ENCODE results near the gene CASP14. TPM values are rescaled to one million over a fixed set of nuclear protein-coding genes. Genes with fewer than 3 reads are reported as not detected.

The CASP14 gene
- total RNA-seq, 4 donors from 2014 or later = 245 to 346 (median 293) TPM

DNA sequence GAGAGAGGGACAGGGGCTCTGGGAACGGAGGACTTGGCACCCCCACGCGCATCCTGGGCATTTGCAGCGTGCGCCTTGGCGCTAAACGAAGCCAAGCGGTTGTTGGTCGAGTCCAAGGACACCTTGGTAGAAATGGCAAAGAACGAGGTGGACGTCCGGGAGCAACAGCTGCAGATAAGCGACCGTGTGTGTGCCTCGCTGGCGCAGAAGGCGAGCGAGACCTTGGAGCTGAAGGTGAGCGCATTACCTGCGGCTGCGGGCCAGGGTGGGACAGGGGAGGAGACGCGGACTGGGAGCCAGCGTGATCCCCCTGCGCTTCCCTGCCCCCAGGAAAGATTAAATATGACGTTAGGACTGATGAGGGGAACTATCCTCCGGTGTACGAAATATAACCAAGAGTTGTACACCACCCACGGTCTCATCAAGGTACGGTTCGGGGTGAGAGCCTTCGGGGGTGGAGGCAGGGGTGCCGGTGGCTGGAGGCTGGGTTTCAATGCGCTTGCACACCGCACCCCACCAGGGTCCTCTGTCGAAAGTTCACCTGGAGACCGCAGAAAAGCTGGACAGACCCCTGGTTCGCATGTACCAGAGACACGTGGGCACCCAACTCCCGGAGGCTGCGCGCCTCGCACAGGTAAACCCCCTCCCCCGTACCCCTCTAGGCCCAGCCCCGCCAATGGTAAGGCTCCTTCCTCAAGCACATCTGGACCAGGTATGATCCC, 27.8 kb upstream of the CASP14 start:
- H3K4me3 ChIP-seq (ENCODE audit: low read depth, poor library complexity, severe bottlenecking) = no peak overlapping the region
- 84% methylated on average over 44 to 45 of the region's 45 CpGs for WGBS, 2 donors
- no peak for DNase-seq (ENCODE audit: low spot score in 2 of 2)
- TF ChIP-seq, protein P1, sequence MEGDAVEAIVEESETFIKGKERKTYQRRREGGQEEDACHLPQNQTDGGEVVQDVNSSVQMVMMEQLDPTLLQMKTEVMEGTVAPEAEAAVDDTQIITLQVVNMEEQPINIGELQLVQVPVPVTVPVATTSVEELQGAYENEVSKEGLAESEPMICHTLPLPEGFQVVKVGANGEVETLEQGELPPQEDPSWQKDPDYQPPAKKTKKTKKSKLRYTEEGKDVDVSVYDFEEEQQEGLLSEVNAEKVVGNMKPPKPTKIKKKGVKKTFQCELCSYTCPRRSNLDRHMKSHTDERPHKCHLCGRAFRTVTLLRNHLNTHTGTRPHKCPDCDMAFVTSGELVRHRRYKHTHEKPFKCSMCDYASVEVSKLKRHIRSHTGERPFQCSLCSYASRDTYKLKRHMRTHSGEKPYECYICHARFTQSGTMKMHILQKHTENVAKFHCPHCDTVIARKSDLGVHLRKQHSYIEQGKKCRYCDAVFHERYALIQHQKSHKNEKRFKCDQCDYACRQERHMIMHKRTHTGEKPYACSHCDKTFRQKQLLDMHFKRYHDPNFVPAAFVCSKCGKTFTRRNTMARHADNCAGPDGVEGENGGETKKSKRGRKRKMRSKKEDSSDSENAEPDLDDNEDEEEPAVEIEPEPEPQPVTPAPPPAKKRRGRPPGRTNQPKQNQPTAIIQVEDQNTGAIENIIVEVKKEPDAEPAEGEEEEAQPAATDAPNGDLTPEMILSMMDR (IDR thresholded peaks at IDR 0.05) = no peak
- TF ChIP-seq POLR2A (IDR thresholded peaks at IDR 0.05) = no peak
- intact Hi-C loops (cut with DNase I; ENCODE audit: low total_unique reads) = no loop called here

DNA sequence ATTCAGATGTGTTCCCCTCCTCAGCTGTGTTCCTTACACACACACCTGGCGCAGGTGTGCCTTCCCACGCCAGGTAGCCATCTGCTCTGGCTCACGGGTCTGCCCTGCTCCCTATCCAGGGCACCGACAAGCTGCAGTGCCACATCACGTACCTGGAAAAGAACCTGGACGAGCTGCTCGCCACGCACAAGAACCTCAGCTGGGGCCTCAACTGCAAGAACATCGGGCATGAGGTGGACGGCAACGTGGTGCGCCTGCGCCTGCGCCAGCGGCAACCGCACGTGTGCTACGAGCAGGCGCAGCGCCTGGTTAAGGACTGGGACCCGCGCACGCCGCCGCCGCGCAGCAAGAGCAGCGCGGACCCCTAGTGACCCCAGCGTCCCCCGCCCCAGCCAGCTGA, 26.5 kb upstream of the CASP14 start:
- TF ChIP-seq, protein P1 (IDR thresholded peaks at IDR 0.05) = no peak
- TF ChIP-seq POLR2A (IDR thresholded peaks at IDR 0.05) = no peak
- intact Hi-C loops (cut with DNase I; ENCODE audit: low total_unique reads) = no loop called here
- no peak overlapping the region for H3K4me3 ChIP-seq (ENCODE audit: low read depth, poor library complexity, severe bottlenecking)
- WGBS, 2 donors = 24 to 26% methylated on average over 13 to 30 of the region's 31 CpGs
- no peak for DNase-seq (ENCODE audit: low spot score in 2 of 2)

DNA sequence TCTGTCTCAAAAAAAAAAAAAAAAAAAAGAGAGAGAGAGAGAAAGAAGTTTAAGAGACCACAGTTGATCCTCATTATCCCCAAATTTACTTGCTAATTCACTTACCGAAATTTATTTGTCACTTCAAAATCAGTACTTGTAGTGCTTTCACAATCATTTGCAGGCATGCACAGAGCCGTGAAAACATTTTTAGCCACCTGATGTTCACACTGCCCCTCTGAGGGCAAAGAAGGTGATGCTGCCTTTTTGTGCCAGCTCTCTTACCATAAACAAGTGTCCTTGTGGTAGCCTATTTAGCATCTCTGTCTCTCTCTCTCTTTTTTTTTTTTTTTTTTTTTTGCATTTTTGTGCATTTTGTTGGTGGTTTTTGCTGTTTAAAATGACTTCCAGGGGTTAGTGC, 24.1 kb upstream of the CASP14 start:
- TF ChIP-seq, protein P1 (IDR thresholded peaks at IDR 0.05) = no peak
- no peak for TF ChIP-seq POLR2A (IDR thresholded peaks at IDR 0.05)
- no peak for DNase-seq (ENCODE audit: low spot score in 2 of 2)
- intact Hi-C loops (cut with DNase I; ENCODE audit: low total_unique reads) = no loop called here
- H3K4me3 ChIP-seq (ENCODE audit: low read depth, poor library complexity, severe bottlenecking) = no peak overlapping the region
- WGBS, 2 donors = 26 to 29% methylated on average over 2 of the region's 2 CpGs

DNA sequence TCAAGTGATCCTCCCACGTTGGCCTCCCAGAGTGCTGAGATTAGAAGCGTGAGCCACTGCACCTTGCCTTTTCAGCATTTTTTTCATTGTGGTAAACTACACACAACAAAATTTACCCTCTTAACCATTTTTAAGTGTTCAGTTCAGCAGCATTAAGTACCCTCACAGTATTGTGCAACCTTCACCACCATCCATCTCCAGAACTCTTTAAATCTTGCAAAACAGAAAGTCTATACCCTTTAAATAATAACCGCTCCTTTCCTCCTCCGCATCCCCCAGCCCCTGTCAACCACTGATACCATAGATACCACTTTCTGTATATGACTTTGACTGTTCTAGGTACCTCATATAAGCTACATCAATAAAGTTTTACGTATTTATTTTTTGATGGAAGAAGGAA, 20.8 kb upstream of the CASP14 start:
- no peak for TF ChIP-seq POLR2A (IDR thresholded peaks at IDR 0.05)
- TF ChIP-seq, protein P1 (IDR thresholded peaks at IDR 0.05) = no peak

DNA sequence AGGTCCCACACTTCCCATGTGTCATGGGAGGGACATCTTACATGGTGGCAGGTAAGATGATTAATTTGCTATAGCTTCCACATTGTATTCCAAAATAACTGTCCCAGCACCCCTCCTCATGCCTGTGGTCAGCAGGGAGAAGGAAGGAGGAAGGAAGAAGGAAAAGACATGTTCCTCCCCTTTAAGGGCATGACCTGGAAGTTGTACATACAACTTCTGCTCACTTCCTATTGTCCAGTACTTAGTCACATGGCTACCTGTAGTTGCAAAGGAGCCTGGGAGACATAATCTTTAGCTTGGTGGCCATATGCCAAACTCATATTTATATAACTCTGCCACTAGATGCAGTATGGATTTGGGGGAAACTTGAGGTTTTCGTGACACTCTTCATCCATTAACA, 17.6 kb upstream of the CASP14 start:
- no peak overlapping the region for H3K4me3 ChIP-seq (ENCODE audit: low read depth, poor library complexity, severe bottlenecking)
- no peak for TF ChIP-seq POLR2A (IDR thresholded peaks at IDR 0.05)
- TF ChIP-seq, protein P1 (IDR thresholded peaks at IDR 0.05) = no peak
- 71 to 77% methylated on average over 1 of the region's 1 CpG for WGBS, 2 donors
- intact Hi-C loops (cut with DNase I; ENCODE audit: low total_unique reads) = no loop called here
- no peak for DNase-seq (ENCODE audit: low spot score in 2 of 2)

More for the DNA sequence above, 20.8 kb upstream of the CASP14 start:
- intact Hi-C loops (cut with DNase I; ENCODE audit: low total_unique reads) = no loop called here
- no peak overlapping the region for H3K4me3 ChIP-seq (ENCODE audit: low read depth, poor library complexity, severe bottlenecking)
- WGBS, 2 donors = 74 to 91% methylated on average over 4 to 5 of the region's 5 CpGs
- no peak for DNase-seq (ENCODE audit: low spot score in 2 of 2)

All from lower leg skin (tissue), 4 donors.